Karpas-422 (cell line): ENCODE measurements around the gene ANKS1A. TPM values are rescaled to one million over a fixed set of nuclear protein-coding genes. Genes with fewer than 3 reads are reported as not detected.
"Not testable (repeated sequence)": the region's sequence is repeated elsewhere in the genome, so short reads cannot be mapped to it uniquely, and the experiment has no call there.

Experiments
- DNase-seq: peaks from one replicate; pipeline ENCODE4 v3.0.0-alpha.2; 2015
- H2AFZ ChIP-seq: fragments of 200-600 bp; sonication (generic); 2 replicates; pipeline ENCODE4 v1.6.1; 2014; ENCODE audit warnings: antibody characterized with exemption, low read length, mixed read lengths
- H3K27ac ChIP-seq: fragments of 200-600 bp; sonication (generic); 2 replicates; pipeline ENCODE4 v1.5.1; 2014; ENCODE audit warnings: mild to moderate bottlenecking, low read length, moderate library complexity
- H3K27me3 ChIP-seq: fragments of 200-600 bp; sonication (generic); 2 replicates; pipeline ENCODE4 v1.6.1; 2014; ENCODE audit warnings: low read length, mixed read lengths
- H3K36me3 ChIP-seq: fragments of 200-600 bp; sonication (generic); 2 replicates; pipeline ENCODE4 v1.6.1; 2014; ENCODE audit warnings: low read length, mixed read lengths; ENCODE audit not compliant: insufficient read depth
- H3K4me1 ChIP-seq: fragments of 200-600 bp; sonication (generic); 2 replicates; pipeline ENCODE4 v1.6.1; 2014; ENCODE audit warnings: mild to moderate bottlenecking, low read length, mixed read lengths
- H3K4me2 ChIP-seq: fragments of 200-600 bp; sonication (generic); 2 replicates; pipeline ENCODE4 v1.6.1; 2014; ENCODE audit warnings: low read length, low read depth, mild to moderate bottlenecking; ENCODE audit not compliant: poor library complexity, severe bottlenecking
- H3K4me3 ChIP-seq: fragments of 200-600 bp; sonication (generic); 2 replicates; pipeline ENCODE4 v1.5.1; 2014; ENCODE audit warnings: mild to moderate bottlenecking, antibody characterized with exemption, low read length, mixed read lengths
- H3K79me2 ChIP-seq: fragments of 200-600 bp; sonication (generic); 2 replicates; pipeline ENCODE4 v1.6.1; 2014; ENCODE audit warnings: mild to moderate bottlenecking, low read length, mixed read lengths
- H3K9ac ChIP-seq: fragments of 200-600 bp; sonication (generic); 2 replicates; pipeline ENCODE4 v1.6.0; 2014; ENCODE audit warnings: low read length
- H3K9me2 ChIP-seq: fragments of 200-600 bp; sonication (generic), shearing (Covaris generic); replicated peaks from 2 replicates; pipeline ENCODE4 v1.6.0; 2014; ENCODE audit warnings: mild to moderate bottlenecking, low read length, moderate library complexity; ENCODE audit not compliant: insufficient read depth
- H3K9me3 ChIP-seq: fragments of 300-700, 200-600 bp; sonication (generic); 2 replicates; pipeline ENCODE4 v1.6.1; 2014; ENCODE audit warnings: low read length, mixed read lengths
- H4K20me1 ChIP-seq: fragments of 200-600 bp; sonication (generic); 2 replicates; pipeline ENCODE4 v1.6.1; 2014; ENCODE audit warnings: mild to moderate bottlenecking, antibody characterized with exemption, low read length, low read depth; ENCODE audit not compliant: insufficient read depth
- total RNA-seq: library from RNA; depleted of rRNA; stranded (reverse); fragments of >200 nt; shearing (Covaris generic); gene quantifications from 2 replicates; pipeline ENCODE4 v1.2.3, GENCODE V29; 2014; ENCODE audit warnings: low replicate concordance

ANKS1A gene
- total RNA-seq, 1 experiment from 2014 or later = 7.0 TPM

GRCh38 chr6:34929241-34929978, 40.4 kb downstream of the ANKS1A start:
- Histone ChIP-seq H4K20me1 (peaks cover 35% of the 10 kb centered on the region), H3K36me3 (no peaks in the 10 kb centered on the region)

GRCh38 chr6:34930221-34930620, 41.2 kb downstream of the ANKS1A start:
- no peak overlapping the region for H3K27ac ChIP-seq
- H3K79me2 ChIP-seq = peaks cover 4% of the 10 kb centered on the region
- H3K27me3 ChIP-seq = no peaks in the 10 kb centered on the region
- H3K9ac ChIP-seq = no peak overlapping the region
- no peak overlapping the region for H3K4me2 ChIP-seq
- H4K20me1 ChIP-seq = peaks cover 35% of the 10 kb centered on the region
- H3K9me2 ChIP-seq = no peaks in the 10 kb centered on the region
- DNase-seq = peak; percentile 35
- no peaks in the 10 kb centered on the region for H3K36me3 ChIP-seq
- no peak overlapping the region for H3K4me3 ChIP-seq
- H3K4me1 ChIP-seq = peaks cover 11% of the 10 kb centered on the region
- no peaks in the 10 kb centered on the region for H3K9me3 ChIP-seq
- H2AFZ ChIP-seq = no peak overlapping the region

More at GRCh38 chr6:34929241-34929978, 40.4 kb downstream of the ANKS1A start:
- no peak overlapping the region for H3K27ac ChIP-seq
- no peak overlapping the region for H2AFZ ChIP-seq
- no peak overlapping the region for H3K4me3 ChIP-seq
- no peaks in the 10 kb centered on the region for H3K9me3 ChIP-seq
- peaks cover 8% of the 10 kb centered on the region for H3K4me1 ChIP-seq
- no peaks in the 10 kb centered on the region for H3K9me2 ChIP-seq
- H3K27me3 ChIP-seq = no peaks in the 10 kb centered on the region
- no peak overlapping the region for H3K9ac ChIP-seq
- no peak overlapping the region for H3K4me2 ChIP-seq
- no peak for DNase-seq
- H3K79me2 ChIP-seq = peaks cover 4% of the 10 kb centered on the region

- H3K79me2 ChIP-seq, H3K36me3 ChIP-seq, H3K4me2 ChIP-seq, H3K27me3 ChIP-seq, DNase-seq, H3K27ac ChIP-seq, H3K4me3 ChIP-seq, H2AFZ ChIP-seq, H3K9me3 ChIP-seq, H3K9me2 ChIP-seq, H3K9ac ChIP-seq: not testable (repeated sequence)
- Histone ChIP-seq H4K20me1 (peaks cover 27% of the 10 kb centered on the region), H3K4me1 (peaks cover 11% of the 10 kb centered on the region)
Measured at GRCh38 chr6:34932202-34932601, 43.1 kb downstream of the ANKS1A start.

- H3K4me3 ChIP-seq = no peak overlapping the region
- H3K27me3 ChIP-seq = no peaks in the 10 kb centered on the region
- no peaks in the 10 kb centered on the region for H3K36me3 ChIP-seq
- H3K9me2 ChIP-seq = no peaks in the 10 kb centered on the region
- peaks cover 7% of the 10 kb centered on the region for H3K79me2 ChIP-seq
- H2AFZ ChIP-seq = no peak overlapping the region
- DNase-seq = no peak
- H3K4me1 ChIP-seq = peaks cover 3% of the 10 kb centered on the region; the same call in 1 of the 2 replicates
- H3K4me2 ChIP-seq = no peak overlapping the region
- no peaks in the 10 kb centered on the region for H3K9me3 ChIP-seq
- H4K20me1 ChIP-seq = peaks cover 22% of the 10 kb centered on the region
- H3K27ac ChIP-seq = no peak overlapping the region
- no peak overlapping the region for H3K9ac ChIP-seq
Measured at GRCh38 chr6:34934516-34934915, 45.5 kb downstream of the ANKS1A start.

GRCh38 chr6:34938268-34938667, 49.2 kb downstream of the ANKS1A start:
- H3K79me2 ChIP-seq = 0 out of 2 replicates have a peak, but pooled peaks cover 11% of the 10 kb centered on the region
- peaks cover 17% of the 10 kb centered on the region; the same call in 1 of the 2 replicates for H4K20me1 ChIP-seq

GRCh38 chr6:34940030-34940434, 51.0 kb downstream of the ANKS1A start:
- H3K27me3 ChIP-seq = no peaks in the 10 kb centered on the region
- H4K20me1 ChIP-seq = peaks cover 23% of the 10 kb centered on the region; the same call in 1 of the 2 replicates
- no peaks in the 10 kb centered on the region for H3K9me3 ChIP-seq
- peak; percentile 34 for DNase-seq
- no peak overlapping the region for H2AFZ ChIP-seq
- H3K27ac ChIP-seq = no peak overlapping the region
- H3K9me2 ChIP-seq = no peaks in the 10 kb centered on the region
- no peak overlapping the region for H3K4me3 ChIP-seq
- no peak overlapping the region for H3K9ac ChIP-seq
- peaks cover under 1% of the 10 kb centered on the region; the same call in 1 of the 2 replicates for H3K4me1 ChIP-seq
- H3K79me2 ChIP-seq = 0 out of 2 replicates have a peak, but pooled peaks cover 11% of the 10 kb centered on the region
- H3K4me2 ChIP-seq = no peak overlapping the region
- no peaks in the 10 kb centered on the region for H3K36me3 ChIP-seq

More at GRCh38 chr6:34938268-34938667, 49.2 kb downstream of the ANKS1A start:
- Histone ChIP-seq H3K27ac (no peak overlapping the region), H3K9me3 (no peaks in the 10 kb centered on the region), H3K27me3 (no peaks in the 10 kb centered on the region), H3K4me2 (no peak overlapping the region), H3K9ac (no peak overlapping the region), H3K4me1 (peaks cover 3% of the 10 kb centered on the region; the same call in 1 of the 2 replicates), H3K4me3 (no peak overlapping the region), H3K36me3 (no peaks in the 10 kb centered on the region), H2AFZ (no peak overlapping the region), H3K9me2 (no peaks in the 10 kb centered on the region)
- peak; percentile 29 for DNase-seq

- no peaks in the 10 kb centered on the region for H3K36me3 ChIP-seq
- H3K4me2 ChIP-seq = no peak overlapping the region
- no peaks in the 10 kb centered on the region for H3K9me2 ChIP-seq
- no peak overlapping the region for H2AFZ ChIP-seq
- no peak overlapping the region for H3K27ac ChIP-seq
- no peak overlapping the region for H3K4me3 ChIP-seq
- no peak overlapping the region for H3K9ac ChIP-seq
- H3K9me3 ChIP-seq = no peaks in the 10 kb centered on the region
- H3K79me2 ChIP-seq = 0 out of 2 replicates have a peak, but pooled peaks cover 11% of the 10 kb centered on the region
- peak; percentile 6 for DNase-seq
- no peaks in the 10 kb centered on the region for H3K27me3 ChIP-seq
- peaks cover 19% of the 10 kb centered on the region; the same call in 1 of the 2 replicates for H4K20me1 ChIP-seq
- H3K4me1 ChIP-seq = peaks cover 2% of the 10 kb centered on the region
Measured at GRCh38 chr6:34941421-34941820, 52.4 kb downstream of the ANKS1A start.

GRCh38 chr6:34945317-34945716, 56.3 kb downstream of the ANKS1A start:
- Histone ChIP-seq H2AFZ (no peak overlapping the region), H3K36me3 (no peaks in the 10 kb centered on the region), H3K27me3 (no peaks in the 10 kb centered on the region), H3K9me2 (no peaks in the 10 kb centered on the region), H3K4me3 (no peak overlapping the region), H3K27ac (no peak overlapping the region), H4K20me1 (peaks cover 23% of the 10 kb centered on the region), H3K79me2 (0 out of 2 replicates have a peak, but pooled peaks cover 4% of the 10 kb centered on the region), H3K9ac (no peak overlapping the region), H3K4me2 (no peak overlapping the region), H3K4me1 (peaks cover 16% of the 10 kb centered on the region), H3K9me3 (no peaks in the 10 kb centered on the region)
- DNase-seq = no peak
